Measurements from ENCODE around the gene ANKS1B.

GRCh38 chr12:98939926-98940325, 1044.8 kb downstream of the ANKS1B start:
- TF ChIP-seq CTCF (IDR thresholded peaks at IDR 0.05 in 2 of 3, conservative IDR thresholded peaks at IDR 0.05 in 1 of 3; ENCODE audit: borderline replicate concordance in 1 of 3, insufficient read depth in 1 of 3, low read depth in 2 of 3, low read length in 2 of 3) (no peak), ZNF274 (IDR thresholded peaks at IDR 0.05; ENCODE audit: low read depth, low read length) (no peak), POLR2AphosphoS5 (IDR thresholded peaks at IDR 0.05; ENCODE audit: low read depth, low read length) (no peak), EGR1 (IDR thresholded peaks at IDR 0.05; ENCODE audit: low read depth) (no peak), CEBPB (IDR thresholded peaks at IDR 0.05; ENCODE audit: low read depth) (no peak), EZH2phosphoT487 (IDR thresholded peaks at IDR 0.05; ENCODE audit: borderline replicate concordance) (no peak), POLR2A (IDR thresholded peaks at IDR 0.05; ENCODE audit: borderline replicate concordance, extremely low read depth, insufficient read depth, insufficient read length) (no peak), REST (IDR thresholded peaks at IDR 0.05; ENCODE audit: low read depth) (no peak), YY1 (IDR thresholded peaks at IDR 0.05; ENCODE audit: extremely low read depth, insufficient replicate concordance, low read depth, low read length) (no peak), TCF7L2 (IDR thresholded peaks at IDR 0.05; ENCODE audit: borderline replicate concordance, extremely low read depth, insufficient read depth, insufficient read length) (no peak), RAD21 (IDR thresholded peaks at IDR 0.05; ENCODE audit: low read depth) (no peak), EZH2 (IDR thresholded peaks at IDR 0.05) (no peak), SP1 (IDR thresholded peaks at IDR 0.05; ENCODE audit: low read depth) (no peak), JUND (IDR thresholded peaks at IDR 0.05) (no peak)

All from HCT116 (cell line).